Fibroblast of villous mesenchyme (primary cell): ENCODE results near the gene AP1S3. TPM values are rescaled to one million over a fixed set of nuclear protein-coding genes. Genes with fewer than 3 reads are reported as not detected.

Experiments
- DNase-seq: peaks from one replicate; pipeline ENCODE4 v3.0.0-alpha.2; 2010; ENCODE audit warnings: low read depth
- H3K4me3 ChIP-seq: 2 replicates; pipeline ENCODE4 v1.5.1; 2011; ENCODE audit warnings: low read depth, mild to moderate bottlenecking, low read length
- total RNA-seq: library from RNA; depleted of rRNA; stranded (reverse); fragments of >200 nt; gene quantifications from 2 replicates; pipeline ENCODE4 v1.2.3, GENCODE V29; 2012
- TF ChIP-seq, protein P1 (sequence below): IDR thresholded peaks from 2 replicates; pipeline ENCODE4 v1.5.1; 2012; ENCODE audit warnings: low read depth, mild to moderate bottlenecking, low read length; ENCODE audit not compliant: insufficient read depth

The AP1S3 gene
- total RNA-seq, 1 donor: 4.7 TPM

DNA sequence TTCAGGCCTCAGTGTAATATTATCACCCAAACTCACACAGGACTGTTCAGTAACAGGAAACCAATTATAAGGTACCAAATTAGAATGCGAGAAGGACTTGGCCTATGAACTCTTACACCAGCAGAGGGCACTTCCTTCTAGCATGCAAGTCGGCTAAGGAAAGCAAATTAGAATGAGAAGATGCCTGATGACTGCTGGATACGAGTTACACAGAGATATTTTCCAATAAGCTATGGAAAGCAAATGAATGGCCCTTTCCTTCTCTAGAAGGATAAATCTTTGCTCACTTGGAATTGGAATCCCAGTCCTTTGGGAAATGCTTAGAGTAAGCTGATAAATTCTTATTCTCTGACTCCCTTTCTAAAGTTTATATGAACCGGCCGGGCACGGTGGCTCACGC lies 109.8 kb downstream of the AP1S3 start:
- TF ChIP-seq, protein P1, sequence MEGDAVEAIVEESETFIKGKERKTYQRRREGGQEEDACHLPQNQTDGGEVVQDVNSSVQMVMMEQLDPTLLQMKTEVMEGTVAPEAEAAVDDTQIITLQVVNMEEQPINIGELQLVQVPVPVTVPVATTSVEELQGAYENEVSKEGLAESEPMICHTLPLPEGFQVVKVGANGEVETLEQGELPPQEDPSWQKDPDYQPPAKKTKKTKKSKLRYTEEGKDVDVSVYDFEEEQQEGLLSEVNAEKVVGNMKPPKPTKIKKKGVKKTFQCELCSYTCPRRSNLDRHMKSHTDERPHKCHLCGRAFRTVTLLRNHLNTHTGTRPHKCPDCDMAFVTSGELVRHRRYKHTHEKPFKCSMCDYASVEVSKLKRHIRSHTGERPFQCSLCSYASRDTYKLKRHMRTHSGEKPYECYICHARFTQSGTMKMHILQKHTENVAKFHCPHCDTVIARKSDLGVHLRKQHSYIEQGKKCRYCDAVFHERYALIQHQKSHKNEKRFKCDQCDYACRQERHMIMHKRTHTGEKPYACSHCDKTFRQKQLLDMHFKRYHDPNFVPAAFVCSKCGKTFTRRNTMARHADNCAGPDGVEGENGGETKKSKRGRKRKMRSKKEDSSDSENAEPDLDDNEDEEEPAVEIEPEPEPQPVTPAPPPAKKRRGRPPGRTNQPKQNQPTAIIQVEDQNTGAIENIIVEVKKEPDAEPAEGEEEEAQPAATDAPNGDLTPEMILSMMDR: peak; percentile 67
- peak; percentile 79 for DNase-seq
- no peak overlapping the region for H3K4me3 ChIP-seq

DNA sequence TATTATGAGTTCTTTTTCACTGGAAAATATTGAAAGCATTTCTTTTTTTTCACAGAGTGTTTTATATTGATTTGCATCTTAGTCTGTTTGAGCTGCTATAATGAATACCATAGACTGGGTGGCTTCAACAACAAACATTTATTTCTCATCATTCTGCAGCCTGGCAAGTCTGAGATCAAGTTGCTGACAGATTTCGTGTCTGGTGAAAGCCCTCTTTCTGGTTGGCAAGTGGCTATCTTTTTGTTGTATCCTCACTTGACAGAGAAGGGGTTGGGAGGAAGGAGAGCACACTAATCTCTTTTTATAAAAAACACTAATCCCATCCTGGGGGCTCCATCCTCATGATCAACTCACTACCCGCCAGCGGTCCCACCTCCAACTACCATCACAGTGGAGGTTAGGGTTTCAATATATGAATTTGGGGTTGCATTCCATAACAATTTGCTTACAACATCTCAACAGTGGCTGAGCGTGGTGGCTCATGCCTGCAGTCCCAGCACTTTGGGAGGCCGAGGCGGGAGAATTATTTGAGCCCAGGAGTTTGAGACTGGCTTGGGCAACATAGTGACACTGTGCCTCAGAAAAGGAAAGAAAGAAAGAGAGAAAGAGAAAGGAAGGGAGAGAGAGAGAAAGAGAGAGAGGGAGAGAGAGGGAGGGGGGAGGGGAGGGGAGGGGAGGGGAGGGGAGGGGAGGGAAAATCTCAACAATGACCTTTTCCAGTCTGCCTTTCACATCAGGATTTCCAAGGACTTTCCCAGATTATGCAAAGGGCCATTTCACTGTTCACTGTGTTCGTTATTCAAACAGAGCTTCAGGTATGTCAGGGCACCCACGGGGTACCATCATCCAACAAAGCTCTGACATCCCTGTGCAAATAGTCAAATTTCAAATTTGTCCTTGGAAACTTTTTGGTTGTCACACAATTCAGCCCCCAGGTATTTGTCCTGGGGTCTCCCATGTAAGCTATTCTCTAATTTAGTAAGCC lies 111.1 kb downstream of the AP1S3 start:
- TF ChIP-seq, protein P1: no peak

GRCh38 chr2:223725494-223725893 lies 111.9 kb downstream of the AP1S3 start:
- TF ChIP-seq, protein P1: no peak
- DNase-seq: peak; percentile 98
- peak overlapping the region; percentile 10 for H3K4me3 ChIP-seq

More for the DNA sequence above, 111.1 kb downstream of the AP1S3 start:
- no peak overlapping the region for H3K4me3 ChIP-seq
- DNase-seq: no peak

- DNase-seq: peak; percentile 26
- TF ChIP-seq, protein P1: no peak
- no peak overlapping the region for H3K4me3 ChIP-seq
Measured at GRCh38 chr2:223724861-223725260, 112.5 kb downstream of the AP1S3 start.

DNA sequence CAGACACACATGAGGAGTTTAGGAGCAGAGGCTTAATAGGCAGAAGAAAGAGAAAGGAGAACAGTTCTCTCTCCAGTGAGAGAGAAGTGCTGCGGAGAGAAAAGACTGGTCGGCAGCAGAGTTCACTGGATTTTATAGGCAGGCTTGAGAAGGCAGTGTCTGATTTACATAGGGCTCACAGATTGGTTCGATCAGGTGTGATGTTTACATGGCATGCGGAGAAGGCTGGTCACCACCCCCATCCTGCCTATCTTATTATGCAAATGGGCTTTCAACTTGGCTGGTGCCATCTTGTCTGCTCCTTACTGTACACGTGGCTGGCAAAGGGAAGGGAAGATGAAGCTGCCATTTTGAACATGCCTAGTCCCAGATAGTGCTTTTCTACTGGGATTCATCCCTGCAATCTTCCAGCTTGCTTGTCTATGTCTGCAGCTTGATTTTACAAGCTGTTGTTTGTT lies 113.4 kb downstream of the AP1S3 start:
- peak; percentile 28 for DNase-seq
- TF ChIP-seq, protein P1: no peak
- H3K4me3 ChIP-seq: no peak overlapping the region

DNA sequence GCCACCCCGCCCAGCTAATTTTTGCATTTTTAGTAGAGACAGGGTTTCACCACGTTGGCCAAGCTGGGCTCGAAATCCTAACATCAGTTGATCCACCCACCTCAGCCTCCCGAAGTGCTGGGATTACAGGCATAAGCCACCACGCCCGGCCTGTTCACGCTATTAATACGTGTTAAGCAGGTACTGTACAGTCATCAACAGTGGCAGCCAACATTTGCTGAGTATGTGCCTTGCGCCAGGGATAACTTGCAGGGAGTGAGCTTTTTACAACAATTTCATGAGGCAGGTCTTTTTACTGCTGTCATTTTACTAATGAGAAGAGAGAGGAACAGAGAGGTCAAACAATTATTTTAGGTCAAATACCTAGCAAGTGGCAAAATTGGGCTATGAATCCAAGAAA lies 115.2 kb downstream of the AP1S3 start:
- DNase-seq: no peak
- no peak overlapping the region for H3K4me3 ChIP-seq
- TF ChIP-seq, protein P1: no peak
